GM21423 (cell line): ENCODE data around the gene RALGPS2.
A peak's percentile ranks its signal among the peaks of the same experiment; 100 is the strongest.
"Not testable (repeated sequence)": the region's sequence is repeated elsewhere in the genome, so short reads cannot be mapped to it uniquely, and the experiment has no call there.

Source experiments
- ATAC-seq: cut with Tn5 transposase; IDR thresholded peaks from one replicate; pipeline ENCODE4 v1.9.1; 2021; ENCODE audit warnings: mild to moderate bottlenecking, moderate library complexity; ENCODE audit not compliant: unreplicated experiment

The RALGPS2 gene

GRCh38 chr1:178724376-178724727 is 692 bp upstream of the RALGPS2 start:
- ATAC-seq, result no peak

GRCh38 chr1:178725466-178726086 is 532 bp downstream of the RALGPS2 start:
- ATAC-seq, result peak; percentile 33

- ATAC-seq, result peak; percentile 78
These were observed 1.1 kb downstream of the RALGPS2 start for GRCh38 chr1:178726087-178726517.

- ATAC-seq, result no peak
These were observed 1.5 kb downstream of the RALGPS2 start for GRCh38 chr1:178726545-178726944.

GRCh38 chr1:178727014-178727895 is 2.2 kb downstream of the RALGPS2 start:
- ATAC-seq, result no peak

- ATAC-seq, result no peak
These were observed 8.9 kb downstream of the RALGPS2 start for GRCh38 chr1:178733972-178734371.

- ATAC-seq, result no peak
These were observed 13.7 kb downstream of the RALGPS2 start for GRCh38 chr1:178738780-178739179.

- no peak for ATAC-seq
These were observed 14.4 kb downstream of the RALGPS2 start for GRCh38 chr1:178739285-178740045.

GRCh38 chr1:178740491-178740890 is 15.4 kb downstream of the RALGPS2 start:
- ATAC-seq, result no peak

- ATAC-seq, result no peak
These were observed 15.9 kb downstream of the RALGPS2 start for GRCh38 chr1:178740924-178741323.

- no peak for ATAC-seq
These were observed 18.8 kb downstream of the RALGPS2 start for GRCh38 chr1:178743801-178744200.

- ATAC-seq, result no peak
These were observed 20.2 kb downstream of the RALGPS2 start for GRCh38 chr1:178745260-178745659.

GRCh38 chr1:178746345-178746744 is 21.3 kb downstream of the RALGPS2 start:
- no peak for ATAC-seq

GRCh38 chr1:178747361-178747760 is 22.3 kb downstream of the RALGPS2 start:
- ATAC-seq, result not testable (repeated sequence)

- ATAC-seq, result no peak
These were observed 24.6 kb downstream of the RALGPS2 start for GRCh38 chr1:178749581-178750166.

- no peak for ATAC-seq
These were observed 26.0 kb downstream of the RALGPS2 start for GRCh38 chr1:178751046-178751445.

- no peak for ATAC-seq
These were observed 27.8 kb downstream of the RALGPS2 start for GRCh38 chr1:178752891-178753290.

GRCh38 chr1:178754655-178755256 is 29.7 kb downstream of the RALGPS2 start:
- ATAC-seq, result not testable (repeated sequence)

- ATAC-seq, result no peak
These were observed 43.4 kb downstream of the RALGPS2 start for GRCh38 chr1:178768423-178768822.

- no peak for ATAC-seq
These were observed 47.9 kb downstream of the RALGPS2 start for GRCh38 chr1:178772952-178773351.

- ATAC-seq, result no peak
These were observed 49.2 kb downstream of the RALGPS2 start for GRCh38 chr1:178774263-178774662.
